HepG2 (cell line): ENCODE data around the gene KRTAP10-2.
"Not testable (repeated sequence)": the region's sequence is repeated elsewhere in the genome, so short reads cannot be mapped to it uniquely, and the experiment has no call there.

ENCODE experiments used
- HIVEP1 ChIP-seq: sonication (generic); formaldehyde crosslinking; IDR thresholded peaks from 2 replicates; pipeline ENCODE4 v1.4.0; 2020; ENCODE audit warnings: mild to moderate bottlenecking, missing genetic modification reagents
- POLR2A ChIP-seq, 2 experiments: IDR thresholded peaks; 2 replicates each; pipeline ENCODE4 v1.6.1; 2011; ENCODE audit warnings: low read depth in 2 of 2, low read length in 2 of 2, mild to moderate bottlenecking in 1 of 2, moderate library complexity in 1 of 2; ENCODE audit not compliant: insufficient read depth in 1 of 2
- RAD21 ChIP-seq: fragments of 450-650 bp; formaldehyde crosslinking; IDR thresholded peaks from 2 replicates; pipeline ENCODE4 v1.5.0; 2020; ENCODE audit warnings: mild to moderate bottlenecking
- TF ChIP-seq, protein P1 (sequence below): sonication (generic); formaldehyde crosslinking; IDR thresholded peaks from 2 replicates; pipeline ENCODE4 v1.5.0; 2020; ENCODE audit warnings: mild to moderate bottlenecking, missing genetic modification reagents, borderline replicate concordance
- TF ChIP-seq, protein P2 (sequence below): sonication (generic); formaldehyde crosslinking; IDR thresholded peaks from 2 replicates; pipeline ENCODE4 v1.5.0; 2020; ENCODE audit warnings: mild to moderate bottlenecking, missing genetic modification reagents, moderate library complexity

DNA sequence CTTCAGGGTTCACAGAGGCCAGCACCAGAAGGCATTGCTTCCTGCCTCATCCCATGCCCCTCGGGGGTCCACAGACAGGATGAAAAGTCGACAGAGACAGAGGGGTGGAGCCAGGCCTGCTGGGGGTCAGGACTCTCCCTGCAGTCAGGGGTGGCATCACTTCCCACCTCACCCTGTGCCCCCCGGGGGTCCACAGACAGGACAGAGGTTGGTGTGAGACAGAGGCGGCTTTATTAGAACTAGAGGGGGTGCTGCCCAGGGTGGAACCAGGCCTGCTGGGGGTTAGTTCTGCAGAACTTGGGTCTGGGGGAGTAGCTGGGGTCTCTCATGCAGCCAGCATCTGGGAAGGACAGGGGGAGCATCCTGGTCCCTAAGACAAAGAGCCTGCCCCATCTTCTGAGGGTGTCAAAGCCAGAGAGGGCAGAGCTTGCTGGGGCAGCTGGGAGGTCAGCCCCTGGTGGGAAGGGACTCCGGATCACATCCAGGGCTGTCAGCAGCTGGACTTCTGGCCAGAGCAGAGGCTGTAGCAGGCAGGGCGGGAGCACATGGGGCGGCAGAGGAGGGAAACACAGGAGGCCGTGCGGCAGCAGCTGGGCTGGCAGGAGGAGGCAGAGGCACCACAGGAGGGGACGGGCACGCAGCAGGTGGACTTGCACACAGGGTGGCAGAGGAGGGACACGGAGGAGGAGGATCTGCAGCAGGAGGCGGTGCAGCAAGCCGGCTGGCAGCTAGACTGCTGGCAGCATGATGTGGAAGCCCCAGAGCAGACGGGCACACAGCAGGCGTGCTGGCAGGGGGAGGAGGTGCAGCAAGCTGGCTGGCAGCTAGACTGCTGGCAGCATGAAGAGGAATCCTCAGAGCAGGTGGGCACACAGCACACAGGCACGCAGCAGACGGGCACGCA lies 39.8 kb upstream of the KRTAP10-2 start:
- TF ChIP-seq POLR2A (IDR thresholded peaks at IDR 0.05; ENCODE audit: insufficient read depth in 1 of 2, low read depth in 2 of 2, low read length in 2 of 2); RAD21 (CRISPR knock-in tag); HIVEP1 (CRISPR knock-in tag): not testable (repeated sequence)
- TF ChIP-seq, protein P1, sequence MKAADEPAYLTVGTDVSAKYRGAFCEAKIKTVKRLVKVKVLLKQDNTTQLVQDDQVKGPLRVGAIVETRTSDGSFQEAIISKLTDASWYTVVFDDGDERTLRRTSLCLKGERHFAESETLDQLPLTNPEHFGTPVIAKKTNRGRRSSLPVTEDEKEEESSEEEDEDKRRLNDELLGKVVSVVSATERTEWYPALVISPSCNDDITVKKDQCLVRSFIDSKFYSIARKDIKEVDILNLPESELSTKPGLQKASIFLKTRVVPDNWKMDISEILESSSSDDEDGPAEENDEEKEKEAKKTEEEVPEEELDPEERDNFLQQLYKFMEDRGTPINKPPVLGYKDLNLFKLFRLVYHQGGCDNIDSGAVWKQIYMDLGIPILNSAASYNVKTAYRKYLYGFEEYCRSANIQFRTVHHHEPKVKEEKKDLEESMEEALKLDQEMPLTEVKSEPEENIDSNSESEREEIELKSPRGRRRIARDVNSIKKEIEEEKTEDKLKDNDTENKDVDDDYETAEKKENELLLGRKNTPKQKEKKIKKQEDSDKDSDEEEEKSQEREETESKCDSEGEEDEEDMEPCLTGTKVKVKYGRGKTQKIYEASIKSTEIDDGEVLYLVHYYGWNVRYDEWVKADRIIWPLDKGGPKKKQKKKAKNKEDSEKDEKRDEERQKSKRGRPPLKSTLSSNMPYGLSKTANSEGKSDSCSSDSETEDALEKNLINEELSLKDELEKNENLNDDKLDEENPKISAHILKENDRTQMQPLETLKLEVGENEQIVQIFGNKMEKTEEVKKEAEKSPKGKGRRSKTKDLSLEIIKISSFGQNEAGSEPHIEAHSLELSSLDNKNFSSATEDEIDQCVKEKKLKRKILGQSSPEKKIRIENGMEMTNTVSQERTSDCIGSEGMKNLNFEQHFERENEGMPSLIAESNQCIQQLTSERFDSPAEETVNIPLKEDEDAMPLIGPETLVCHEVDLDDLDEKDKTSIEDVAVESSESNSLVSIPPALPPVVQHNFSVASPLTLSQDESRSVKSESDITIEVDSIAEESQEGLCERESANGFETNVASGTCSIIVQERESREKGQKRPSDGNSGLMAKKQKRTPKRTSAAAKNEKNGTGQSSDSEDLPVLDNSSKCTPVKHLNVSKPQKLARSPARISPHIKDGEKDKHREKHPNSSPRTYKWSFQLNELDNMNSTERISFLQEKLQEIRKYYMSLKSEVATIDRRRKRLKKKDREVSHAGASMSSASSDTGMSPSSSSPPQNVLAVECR (CRISPR knock-in tag) = not testable (repeated sequence)
- TF ChIP-seq, protein P2, sequence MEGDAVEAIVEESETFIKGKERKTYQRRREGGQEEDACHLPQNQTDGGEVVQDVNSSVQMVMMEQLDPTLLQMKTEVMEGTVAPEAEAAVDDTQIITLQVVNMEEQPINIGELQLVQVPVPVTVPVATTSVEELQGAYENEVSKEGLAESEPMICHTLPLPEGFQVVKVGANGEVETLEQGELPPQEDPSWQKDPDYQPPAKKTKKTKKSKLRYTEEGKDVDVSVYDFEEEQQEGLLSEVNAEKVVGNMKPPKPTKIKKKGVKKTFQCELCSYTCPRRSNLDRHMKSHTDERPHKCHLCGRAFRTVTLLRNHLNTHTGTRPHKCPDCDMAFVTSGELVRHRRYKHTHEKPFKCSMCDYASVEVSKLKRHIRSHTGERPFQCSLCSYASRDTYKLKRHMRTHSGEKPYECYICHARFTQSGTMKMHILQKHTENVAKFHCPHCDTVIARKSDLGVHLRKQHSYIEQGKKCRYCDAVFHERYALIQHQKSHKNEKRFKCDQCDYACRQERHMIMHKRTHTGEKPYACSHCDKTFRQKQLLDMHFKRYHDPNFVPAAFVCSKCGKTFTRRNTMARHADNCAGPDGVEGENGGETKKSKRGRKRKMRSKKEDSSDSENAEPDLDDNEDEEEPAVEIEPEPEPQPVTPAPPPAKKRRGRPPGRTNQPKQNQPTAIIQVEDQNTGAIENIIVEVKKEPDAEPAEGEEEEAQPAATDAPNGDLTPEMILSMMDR (CRISPR knock-in tag) = not testable (repeated sequence)
